GM12891 (cell line): ENCODE data around the gene FYB1.

Source experiments
- DNase-seq: peaks from one replicate; pipeline ENCODE4 v3.0.0; 2011; ENCODE audit warnings: low spot score; ENCODE audit not compliant: insufficient read length
- FAIRE-seq: peaks from 2 replicates; lab custom pipeline; 2011; peaks lifted over from hg19 to GRCh38; lab: Jason Lieb, UNC
- PAX5 ChIP-seq: IDR thresholded peaks from 2 replicates; pipeline ENCODE4 v1.6.1; 2011; ENCODE audit warnings: low read length, moderate library complexity, mild to moderate bottlenecking; ENCODE audit not compliant: insufficient read depth, severe bottlenecking
- POLR2A ChIP-seq: IDR thresholded peaks from 2 replicates; pipeline ENCODE4 v1.6.1; 2011; ENCODE audit warnings: low read depth, low read length, control low read depth
- POLR2AphosphoS5 ChIP-seq: IDR thresholded peaks from 2 replicates; pipeline ENCODE4 v1.6.1; 2011; ENCODE audit warnings: low read depth, low read length, control low read depth
- POU2F2 ChIP-seq: IDR thresholded peaks from 2 replicates; pipeline ENCODE4 v1.6.1; 2011; ENCODE audit warnings: low read depth, mild to moderate bottlenecking, control low read depth, low read length, moderate library complexity
- SPI1 ChIP-seq: IDR thresholded peaks from 2 replicates; pipeline ENCODE4 v1.6.1; 2011; ENCODE audit warnings: low read depth, low read length, control low read depth
- TAF1 ChIP-seq: IDR thresholded peaks from 2 replicates; pipeline ENCODE4 v1.6.1; 2011; ENCODE audit warnings: low read depth, low read length, control low read depth

Gene FYB1

GRCh38 chr5:39062530-39062929, 156.8 kb downstream of the FYB1 start:
- TF ChIP-seq PAX5 (no peak), POLR2A (no peak), POU2F2 (no peak), TAF1 (no peak), POLR2AphosphoS5 (no peak), SPI1 (no peak)
- DNase-seq (no peak), FAIRE-seq (no peak)

GRCh38 chr5:39062104-39062503, 157.3 kb downstream of the FYB1 start:
- no peak for TF ChIP-seq PAX5
- no peak for TF ChIP-seq POU2F2
- TF ChIP-seq SPI1, result no peak
- TF ChIP-seq TAF1, result no peak
- TF ChIP-seq POLR2AphosphoS5, result no peak
- TF ChIP-seq POLR2A, result no peak
- no peak for DNase-seq
- FAIRE-seq, result no peak

GRCh38 chr5:39059064-39059463, 160.3 kb downstream of the FYB1 start:
- FAIRE-seq (no peak), DNase-seq (no peak)
- TF ChIP-seq POLR2A (no peak), PAX5 (no peak)

- FAIRE-seq (no peak), DNase-seq (no peak)
- TF ChIP-seq TAF1 (no peak), PAX5 (no peak), SPI1 (no peak), POU2F2 (no peak), POLR2AphosphoS5 (no peak), POLR2A (no peak)
These were observed 161.0 kb downstream of the FYB1 start for GRCh38 chr5:39058178-39058921.

GRCh38 chr5:39057734-39058133, 161.6 kb downstream of the FYB1 start:
- DNase-seq (no peak), FAIRE-seq (no peak)

GRCh38 chr5:39055768-39056398, 163.5 kb downstream of the FYB1 start:
- DNase-seq, result no peak
- TF ChIP-seq POLR2AphosphoS5, result no peak
- TF ChIP-seq POLR2A, result no peak
- no peak for TF ChIP-seq TAF1
- no peak for TF ChIP-seq SPI1
- TF ChIP-seq POU2F2, result no peak
- no peak for TF ChIP-seq PAX5
- no peak for FAIRE-seq

More at GRCh38 chr5:39057734-39058133, 161.6 kb downstream of the FYB1 start:
- no peak for TF ChIP-seq POLR2A
- TF ChIP-seq TAF1, result no peak
- TF ChIP-seq SPI1, result no peak
